Central memory CD8-positive, alpha-beta T cell (primary cell): Measurements from ENCODE around the gene NUMA1.
A peak's percentile ranks its signal among the peaks of the same experiment; 100 is the strongest.

Experiments used
- ATAC-seq: fragments of 150-1000 bp; cut with Tn5 transposase; replicated peaks from 2 replicates; pipeline ENCODE4 v1.10.0; 2022; ENCODE audit warnings: mild to moderate bottlenecking, moderate FRiP score, moderate number of reproducible peaks; ENCODE audit not compliant: poor library complexity, severe bottlenecking; ENCODE audit errors: extremely low read depth
- DNase-seq, 2 donors: peaks; one replicate each; pipeline ENCODE4 v3.0.0; 2021; ENCODE audit warnings: low spot score in 2 of 2
- H3K27ac Mint-ChIP-seq: one replicate; pipeline ENCODE4 v1.8.0; 2022; ENCODE audit warnings: low read depth, mild to moderate bottlenecking, moderate library complexity, mixed read lengths
- H3K27me3 Mint-ChIP-seq: one replicate; pipeline ENCODE4 v1.8.0; 2022; ENCODE audit warnings: mixed read lengths
- H3K36me3 Mint-ChIP-seq: one replicate; pipeline ENCODE4 v1.8.0; 2022; ENCODE audit warnings: mild to moderate bottlenecking, moderate library complexity, mixed read lengths; ENCODE audit not compliant: insufficient read depth
- H3K4me1 Mint-ChIP-seq: one replicate; pipeline ENCODE4 v1.8.0; 2022; ENCODE audit warnings: mixed read lengths
- H3K4me3 Mint-ChIP-seq: one replicate; pipeline ENCODE4 v1.8.0; 2022; ENCODE audit warnings: mild to moderate bottlenecking, moderate library complexity, mixed read lengths
- H3K9me3 Mint-ChIP-seq: one replicate; pipeline ENCODE4 v1.8.0; 2022; ENCODE audit warnings: mixed read lengths

Gene NUMA1

DNA sequence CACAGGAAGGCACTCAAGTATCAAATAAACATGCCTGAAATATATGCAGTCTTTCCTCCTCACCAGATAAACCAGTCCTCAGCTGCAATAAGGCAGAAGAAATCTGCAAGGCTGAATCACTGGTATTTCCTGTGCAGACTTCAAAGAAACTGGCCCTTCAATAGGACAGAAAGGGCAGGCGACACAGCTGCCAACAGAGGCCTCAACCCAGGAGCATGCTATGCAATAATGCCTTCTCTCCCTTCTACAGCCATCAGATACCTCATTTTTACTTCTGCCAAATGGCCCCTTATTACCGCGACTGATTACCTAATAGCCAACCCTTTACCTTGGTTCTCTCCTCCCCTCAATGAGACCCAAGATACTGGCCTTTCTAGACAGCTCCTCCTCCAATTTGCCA lies 8.0 kb downstream of the NUMA1 start:
- H3K27me3 Mint-ChIP-seq, result no peaks in the 10 kb centered on the region
- DNase-seq (no peak), ATAC-seq (no peak)
- peaks cover 26% of the 10 kb centered on the region for H3K4me1 Mint-ChIP-seq
- H3K27ac Mint-ChIP-seq, result no peak overlapping the region
- no peak overlapping the region for H3K4me3 Mint-ChIP-seq
- peaks cover 8% of the 10 kb centered on the region for H3K36me3 Mint-ChIP-seq
- no peaks in the 10 kb centered on the region for H3K9me3 Mint-ChIP-seq

DNA sequence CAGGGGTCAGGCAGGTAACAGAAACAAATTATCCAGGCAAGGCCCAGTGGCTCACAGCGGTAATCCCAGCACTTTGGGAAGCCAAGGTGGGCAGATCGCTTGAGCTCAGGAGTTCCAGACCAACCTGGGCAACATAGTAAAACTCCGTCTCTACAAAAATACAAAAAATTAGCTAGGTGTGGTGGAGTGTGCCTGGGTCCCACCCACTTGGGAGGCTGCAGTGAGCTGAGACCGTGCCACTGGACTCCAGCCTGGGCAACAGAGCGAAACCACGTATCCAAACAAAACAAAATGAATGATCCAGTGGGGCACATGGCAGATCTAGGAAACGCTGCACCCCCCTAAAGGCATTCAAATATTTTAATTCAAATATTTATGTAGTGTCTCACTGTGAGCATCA lies 9.9 kb downstream of the NUMA1 start:
- Mint-ChIP-seq H3K27ac (peak overlapping the region; percentile 56), H3K4me1 (peaks cover 22% of the 10 kb centered on the region), H3K4me3 (no peak overlapping the region), H3K27me3 (no peaks in the 10 kb centered on the region), H3K9me3 (no peaks in the 10 kb centered on the region), H3K36me3 (peaks cover 6% of the 10 kb centered on the region)
- ATAC-seq (no peak), DNase-seq (no peak)

DNA sequence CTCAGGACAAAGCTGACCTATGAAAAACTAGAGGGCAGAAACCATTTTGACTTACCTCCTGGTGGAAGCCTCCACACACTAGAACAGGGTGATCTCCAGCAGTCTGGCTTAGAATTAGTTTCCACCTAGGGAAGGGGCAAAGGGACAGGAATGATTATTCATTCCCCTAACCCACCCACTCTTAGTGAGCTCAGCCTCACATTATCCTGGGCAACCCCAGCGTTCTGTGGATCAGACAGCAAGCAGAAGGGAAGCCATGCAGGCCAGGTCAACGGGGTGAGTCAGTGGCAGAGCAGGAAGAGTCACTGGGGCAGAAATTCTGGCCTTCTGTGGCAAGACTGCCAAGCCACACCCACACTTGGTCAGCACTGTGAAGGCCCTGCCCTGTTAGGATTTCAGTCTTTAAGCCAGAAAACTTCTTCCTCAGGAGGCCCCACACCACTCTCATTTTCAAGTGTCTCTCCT lies 10.5 kb downstream of the NUMA1 start:
- H3K27me3 Mint-ChIP-seq, result no peaks in the 10 kb centered on the region
- DNase-seq, result no peak
- no peak overlapping the region for H3K4me3 Mint-ChIP-seq
- peaks cover 21% of the 10 kb centered on the region for H3K4me1 Mint-ChIP-seq
- H3K9me3 Mint-ChIP-seq, result no peaks in the 10 kb centered on the region
- peaks cover 4% of the 10 kb centered on the region for H3K36me3 Mint-ChIP-seq
- peak overlapping the region; percentile 77 for H3K27ac Mint-ChIP-seq
- ATAC-seq, result peak; percentile 24

DNA sequence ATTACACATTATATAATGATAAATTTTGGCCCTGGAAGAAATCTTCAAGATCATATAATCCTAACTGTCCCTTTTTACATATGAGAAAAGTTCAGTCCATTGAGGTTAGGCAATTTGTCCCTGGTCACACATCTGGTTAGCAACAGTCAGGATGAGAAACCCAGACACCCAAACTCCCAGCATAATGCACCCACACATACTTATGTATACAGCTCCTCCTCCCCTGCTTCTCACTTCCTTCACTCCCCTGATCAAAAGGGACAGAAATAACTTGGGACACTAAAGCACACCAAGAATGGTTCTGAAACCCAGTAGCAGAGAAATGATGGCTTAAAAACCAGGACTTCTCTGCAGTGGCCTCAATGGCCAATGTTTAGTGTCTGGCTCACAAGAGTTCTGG lies 11.1 kb downstream of the NUMA1 start:
- Mint-ChIP-seq H3K9me3 (no peaks in the 10 kb centered on the region), H3K36me3 (peaks cover 4% of the 10 kb centered on the region), H3K4me1 (peaks cover 21% of the 10 kb centered on the region), H3K4me3 (no peak overlapping the region), H3K27me3 (no peaks in the 10 kb centered on the region), H3K27ac (peak overlapping the region; percentile 77)
- no peak for DNase-seq
- no peak for ATAC-seq

DNA sequence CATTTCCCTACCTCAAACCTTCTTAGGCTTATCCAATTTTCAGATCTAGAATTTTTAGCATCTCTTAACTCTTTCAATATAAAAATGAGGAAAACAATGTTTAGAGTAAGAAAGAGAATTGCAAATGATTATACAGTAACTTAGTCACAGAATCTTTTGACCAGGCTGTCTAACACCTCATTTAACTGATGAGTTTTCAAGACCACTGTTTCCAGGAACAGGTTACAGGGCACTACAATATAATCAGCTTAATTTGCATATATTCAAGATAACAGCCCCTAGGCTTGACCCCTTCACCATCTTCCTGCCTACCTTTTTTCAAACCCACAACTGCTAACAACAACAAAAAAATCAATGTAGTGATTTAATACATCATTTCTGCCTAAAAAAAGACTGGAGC lies 12.7 kb downstream of the NUMA1 start:
- Mint-ChIP-seq H3K36me3 (peaks cover 4% of the 10 kb centered on the region), H3K4me3 (no peak overlapping the region), H3K27ac (no peak overlapping the region), H3K4me1 (peaks cover 21% of the 10 kb centered on the region), H3K9me3 (no peaks in the 10 kb centered on the region), H3K27me3 (no peaks in the 10 kb centered on the region)
- ATAC-seq (no peak), DNase-seq (no peak)

DNA sequence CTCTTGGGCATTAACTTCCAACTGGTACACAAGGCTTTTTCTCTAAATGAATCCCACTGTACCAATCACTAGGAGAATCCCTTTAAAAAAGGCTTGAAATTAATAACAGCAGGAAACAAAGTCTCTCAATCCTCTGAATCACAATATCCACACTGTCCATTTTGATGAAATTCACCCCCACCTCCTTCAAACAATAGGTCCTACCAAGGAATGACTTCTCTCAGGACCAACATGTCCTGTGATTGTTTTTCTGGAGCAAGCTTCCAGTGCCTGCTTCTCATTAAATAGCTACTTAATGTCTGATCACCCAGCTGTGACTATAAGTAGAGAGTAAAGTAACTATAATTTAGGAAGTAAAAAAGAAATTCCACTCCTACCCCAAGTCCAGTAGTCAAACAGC lies 13.1 kb downstream of the NUMA1 start:
- no peak for DNase-seq
- Mint-ChIP-seq H3K27ac (no peak overlapping the region), H3K4me3 (no peak overlapping the region), H3K4me1 (peaks cover 21% of the 10 kb centered on the region), H3K27me3 (no peaks in the 10 kb centered on the region), H3K36me3 (peaks cover 4% of the 10 kb centered on the region), H3K9me3 (no peaks in the 10 kb centered on the region)
- no peak for ATAC-seq

DNA sequence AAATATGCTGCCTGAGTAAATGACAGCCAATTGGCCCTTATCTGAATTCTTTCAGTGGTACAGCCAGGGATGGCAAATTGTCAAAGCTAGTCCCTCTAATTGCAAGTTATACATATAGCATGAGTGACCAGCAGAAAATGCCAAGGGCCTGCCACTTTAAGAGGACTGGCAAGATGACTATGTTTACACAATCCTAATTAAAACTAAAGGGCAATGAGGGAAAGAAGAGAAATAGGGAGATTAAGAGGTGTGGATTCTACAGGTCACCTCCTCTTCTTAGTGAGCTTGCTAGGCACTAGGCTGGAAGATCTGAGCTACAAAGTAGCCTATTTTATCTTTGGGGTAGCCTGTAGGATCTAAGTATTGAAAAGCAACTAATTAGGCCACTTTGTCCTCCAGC lies 13.5 kb downstream of the NUMA1 start:
- no peak overlapping the region for H3K4me3 Mint-ChIP-seq
- no peak for DNase-seq
- no peak overlapping the region for H3K27ac Mint-ChIP-seq
- peaks cover 21% of the 10 kb centered on the region for H3K4me1 Mint-ChIP-seq
- H3K36me3 Mint-ChIP-seq, result peaks cover 4% of the 10 kb centered on the region
- no peaks in the 10 kb centered on the region for H3K9me3 Mint-ChIP-seq
- ATAC-seq, result no peak
- no peaks in the 10 kb centered on the region for H3K27me3 Mint-ChIP-seq

DNA sequence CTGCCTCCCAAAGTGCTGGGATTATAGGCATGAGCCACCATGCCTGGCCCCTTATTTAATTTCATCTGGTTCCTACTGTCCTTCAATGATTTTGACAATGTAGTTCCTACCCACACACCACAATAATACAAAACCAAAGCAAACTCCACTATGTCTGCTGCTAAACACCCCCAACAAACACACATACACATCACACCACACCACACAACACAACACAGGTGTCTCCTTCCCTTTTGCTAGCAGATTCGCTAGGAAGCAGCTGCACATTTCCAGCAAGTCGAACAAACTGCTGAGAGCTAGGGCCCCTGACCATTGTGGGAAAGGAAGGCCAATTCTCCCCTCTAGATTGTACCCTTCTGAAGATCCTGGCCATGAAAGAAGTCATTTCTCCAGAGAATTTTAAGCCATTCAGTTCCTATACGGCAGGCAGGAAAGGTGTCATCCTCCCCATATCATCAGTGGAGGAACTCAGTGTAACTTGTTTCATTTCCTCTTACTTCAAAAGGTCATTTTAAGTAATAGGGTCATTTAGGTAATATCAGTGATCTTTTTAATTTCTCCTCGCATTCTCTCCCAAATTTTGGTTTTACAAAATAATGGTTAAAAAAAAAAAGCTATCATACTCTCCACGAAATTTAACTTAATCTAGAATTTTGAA lies 18.5 kb downstream of the NUMA1 start:
- H3K4me1 Mint-ChIP-seq, result no peaks in the 10 kb centered on the region
- H3K9me3 Mint-ChIP-seq, result no peaks in the 10 kb centered on the region
- no peak overlapping the region for H3K4me3 Mint-ChIP-seq
- peak overlapping the region; percentile 17 for H3K27ac Mint-ChIP-seq
- ATAC-seq, result no peak
- H3K27me3 Mint-ChIP-seq, result no peaks in the 10 kb centered on the region
- H3K36me3 Mint-ChIP-seq, result peaks cover 3% of the 10 kb centered on the region
- no peak for DNase-seq

DNA sequence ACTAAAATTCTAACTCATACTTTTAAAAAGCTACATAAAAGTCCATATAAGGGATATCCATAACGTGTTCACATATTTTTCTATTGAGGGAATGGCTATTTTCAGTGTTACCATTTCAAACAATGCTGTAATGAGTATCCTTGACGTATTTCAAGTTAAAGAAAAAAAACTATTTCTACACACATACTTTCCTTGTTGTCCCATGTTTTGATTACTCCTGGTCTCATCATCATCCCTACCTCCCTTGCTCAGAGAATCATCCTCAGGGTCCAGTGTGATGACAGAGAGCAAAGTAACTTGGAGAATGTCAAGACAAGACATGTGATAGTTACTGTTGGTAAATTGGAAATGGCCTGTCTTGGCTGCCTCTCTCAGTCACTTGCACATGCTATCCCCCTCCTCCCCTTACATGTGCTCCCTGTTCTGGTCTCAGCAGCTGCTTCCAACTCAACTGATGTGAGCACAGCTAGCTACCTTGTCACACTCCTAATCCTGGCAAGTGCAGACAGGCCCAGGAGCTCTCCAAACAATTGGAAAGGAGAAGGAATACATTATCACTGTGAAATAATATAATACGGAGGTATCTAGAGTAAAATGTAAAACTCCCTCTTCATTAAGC lies 21.8 kb downstream of the NUMA1 start:
- DNase-seq, result no peak
- H3K27ac Mint-ChIP-seq, result peak overlapping the region; percentile 8
- no peaks in the 10 kb centered on the region for H3K27me3 Mint-ChIP-seq
- H3K4me1 Mint-ChIP-seq, result no peaks in the 10 kb centered on the region
- no peak overlapping the region for H3K4me3 Mint-ChIP-seq
- H3K36me3 Mint-ChIP-seq, result peaks cover 3% of the 10 kb centered on the region
- ATAC-seq, result no peak
- H3K9me3 Mint-ChIP-seq, result no peaks in the 10 kb centered on the region

DNA sequence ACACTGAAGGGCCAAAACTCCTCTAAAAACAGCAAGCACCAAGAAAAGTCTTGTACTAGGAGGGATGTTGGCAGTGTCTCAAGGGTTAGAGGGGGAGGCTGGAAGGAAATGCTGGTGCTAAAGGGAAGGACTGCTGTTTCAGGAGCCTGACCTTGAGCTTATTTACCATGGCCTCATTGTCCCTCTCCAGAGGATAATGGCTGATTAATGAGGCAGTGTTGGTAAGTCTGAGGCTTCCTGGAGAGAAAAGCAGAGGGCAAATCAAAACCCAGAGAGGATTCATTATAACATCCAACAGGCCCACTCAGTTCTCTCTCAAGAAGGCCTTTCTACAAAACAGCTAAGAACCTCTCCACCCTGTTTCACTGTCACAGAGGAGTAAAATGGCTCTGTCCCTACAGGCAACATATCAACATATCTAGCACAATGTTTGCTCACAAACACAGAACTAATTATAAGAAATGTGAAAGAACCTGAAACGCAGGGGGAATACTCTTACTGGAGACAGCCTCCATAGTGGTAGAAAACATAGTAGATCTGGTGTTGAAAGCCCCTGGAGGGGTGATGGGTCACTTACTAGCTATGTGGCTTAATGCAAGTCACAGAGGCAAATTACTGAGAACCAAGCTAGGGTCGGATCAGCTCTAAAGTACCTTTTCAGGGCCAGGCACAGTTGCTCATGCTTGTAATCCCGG lies 31.4 kb downstream of the NUMA1 start:
- Mint-ChIP-seq H3K9me3 (no peaks in the 10 kb centered on the region), H3K36me3 (peaks cover 7% of the 10 kb centered on the region), H3K27ac (no peak overlapping the region), H3K27me3 (no peaks in the 10 kb centered on the region), H3K4me1 (no peaks in the 10 kb centered on the region), H3K4me3 (no peak overlapping the region)
- no peak for ATAC-seq
- DNase-seq, result no peak

DNA sequence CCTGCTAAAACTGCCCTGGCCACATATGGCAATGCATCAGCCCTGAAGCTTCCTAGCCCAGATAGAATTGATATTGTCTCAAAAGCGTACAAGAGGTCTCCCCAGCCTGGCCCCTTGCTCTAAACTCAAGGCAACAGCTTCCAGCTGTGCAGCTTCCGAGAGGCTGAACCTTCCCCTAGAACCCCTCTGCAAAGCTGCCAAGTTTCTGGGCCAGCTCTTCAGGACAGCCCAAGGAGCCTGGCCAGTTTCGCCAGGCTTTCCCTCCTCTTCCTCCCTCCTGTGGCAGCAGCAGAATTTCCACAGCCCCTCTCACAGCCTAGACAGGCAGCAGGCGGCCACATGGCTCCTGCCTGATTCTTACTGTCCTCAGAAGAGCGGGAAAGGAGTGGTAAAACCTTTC lies 34.5 kb downstream of the NUMA1 start:
- no peak for ATAC-seq
- peaks cover 10% of the 10 kb centered on the region for H3K36me3 Mint-ChIP-seq
- no peak for DNase-seq
- no peaks in the 10 kb centered on the region for H3K4me1 Mint-ChIP-seq
- no peak overlapping the region for H3K27ac Mint-ChIP-seq
- no peak overlapping the region for H3K4me3 Mint-ChIP-seq
- no peaks in the 10 kb centered on the region for H3K9me3 Mint-ChIP-seq
- H3K27me3 Mint-ChIP-seq, result no peaks in the 10 kb centered on the region

DNA sequence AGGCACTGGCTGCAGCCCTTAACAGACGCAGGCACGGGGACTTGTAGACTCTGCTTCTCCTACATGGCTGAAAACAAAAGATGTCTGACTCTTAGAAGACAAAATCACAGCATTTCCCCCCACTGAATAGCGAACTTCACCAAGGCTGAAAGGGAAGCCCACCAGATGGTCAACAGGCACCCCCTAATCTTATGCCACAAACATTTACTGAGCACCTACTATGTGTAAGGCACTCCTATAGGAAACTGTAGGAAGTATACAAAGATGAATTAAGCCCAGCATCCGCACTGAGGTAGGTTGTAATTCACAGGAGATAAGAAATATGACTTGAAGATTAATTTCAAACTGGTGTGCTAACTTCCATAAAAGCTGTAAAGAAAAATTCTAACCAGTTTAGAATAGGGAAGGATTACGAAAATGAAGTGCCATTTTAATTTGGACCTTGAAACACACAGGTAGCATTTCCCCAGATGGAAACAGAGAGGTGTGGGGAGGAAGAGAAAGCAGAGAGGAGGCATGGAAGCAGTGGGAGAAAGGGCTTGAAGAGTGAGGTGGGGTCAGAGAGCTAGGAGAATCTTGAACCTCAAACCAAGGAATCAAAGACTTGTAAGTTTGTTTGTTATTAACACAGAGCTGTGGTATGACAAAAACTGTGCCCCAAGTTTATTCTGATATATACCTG lies 38.1 kb downstream of the NUMA1 start:
- ATAC-seq (no peak), DNase-seq (no peak)
- H3K4me3 Mint-ChIP-seq, result no peak overlapping the region
- H3K27ac Mint-ChIP-seq, result no peak overlapping the region
- H3K4me1 Mint-ChIP-seq, result no peaks in the 10 kb centered on the region
- no peaks in the 10 kb centered on the region for H3K9me3 Mint-ChIP-seq
- H3K36me3 Mint-ChIP-seq, result peaks cover 5% of the 10 kb centered on the region
- H3K27me3 Mint-ChIP-seq, result no peaks in the 10 kb centered on the region
